HG03442 (cell line): Measurements from ENCODE around the gene ODAD3.
A peak's percentile ranks its signal among the peaks of the same experiment; 100 is the strongest.
"Not testable (repeated sequence)": the region's sequence is repeated elsewhere in the genome, so short reads cannot be mapped to it uniquely, and the experiment has no call there.

Source experiments
- ATAC-seq: cut with Tn5 transposase; IDR thresholded peaks from one replicate; pipeline ENCODE4 v1.9.1; 2021; ENCODE audit warnings: mild to moderate bottlenecking, moderate library complexity; ENCODE audit not compliant: unreplicated experiment

ODAD3 gene

DNA sequence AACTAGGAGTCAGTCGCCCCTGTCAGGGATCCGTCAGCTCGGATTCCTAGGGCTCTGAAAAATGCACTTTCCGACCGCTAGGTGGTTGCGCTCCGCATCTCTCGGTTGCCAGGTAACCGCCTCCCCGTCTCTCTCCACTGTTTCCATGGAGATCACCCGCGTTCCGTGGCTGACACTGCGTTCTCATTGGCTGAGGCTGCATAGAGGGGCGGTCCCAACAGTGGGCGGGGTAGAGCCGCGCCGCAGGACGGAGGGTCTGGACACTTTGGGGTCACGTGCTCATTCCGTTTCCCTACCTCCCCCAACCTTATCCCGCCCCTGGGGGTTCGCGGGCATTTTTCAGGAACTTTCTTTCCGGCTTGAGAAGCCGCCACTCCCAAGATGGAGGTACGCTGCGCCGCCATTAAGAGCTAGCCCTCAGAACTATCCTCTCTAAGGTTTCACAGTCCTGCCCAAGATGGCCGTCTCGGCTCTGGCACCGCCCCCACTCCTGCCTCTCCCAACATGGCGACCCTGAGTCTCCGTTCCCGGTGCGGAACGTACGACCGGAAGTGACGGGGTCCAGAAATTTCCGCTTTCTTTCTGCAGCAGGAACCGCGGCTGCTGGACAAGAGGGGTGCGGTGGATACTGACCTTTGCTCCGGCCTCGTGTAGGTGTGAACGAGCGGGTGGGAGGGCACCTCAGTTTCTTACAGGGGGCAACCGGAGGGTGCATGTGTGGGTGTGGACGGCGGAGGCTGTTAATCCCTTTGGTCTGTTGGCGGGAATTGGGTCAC is at the start of gene ODAD3, which contains the start of gene PRKCSH:
ODAD3 (minus strand) TSS at position 65 of the 776 bp plus-strand sequence. CDS start 105 bp downstream, outside the sequence.
PRKCSH (plus strand) TSS at position 579 of the 776 bp plus-strand sequence. CDS start 483 bp downstream, outside the sequence.
- ATAC-seq, result peak; percentile 86

DNA sequence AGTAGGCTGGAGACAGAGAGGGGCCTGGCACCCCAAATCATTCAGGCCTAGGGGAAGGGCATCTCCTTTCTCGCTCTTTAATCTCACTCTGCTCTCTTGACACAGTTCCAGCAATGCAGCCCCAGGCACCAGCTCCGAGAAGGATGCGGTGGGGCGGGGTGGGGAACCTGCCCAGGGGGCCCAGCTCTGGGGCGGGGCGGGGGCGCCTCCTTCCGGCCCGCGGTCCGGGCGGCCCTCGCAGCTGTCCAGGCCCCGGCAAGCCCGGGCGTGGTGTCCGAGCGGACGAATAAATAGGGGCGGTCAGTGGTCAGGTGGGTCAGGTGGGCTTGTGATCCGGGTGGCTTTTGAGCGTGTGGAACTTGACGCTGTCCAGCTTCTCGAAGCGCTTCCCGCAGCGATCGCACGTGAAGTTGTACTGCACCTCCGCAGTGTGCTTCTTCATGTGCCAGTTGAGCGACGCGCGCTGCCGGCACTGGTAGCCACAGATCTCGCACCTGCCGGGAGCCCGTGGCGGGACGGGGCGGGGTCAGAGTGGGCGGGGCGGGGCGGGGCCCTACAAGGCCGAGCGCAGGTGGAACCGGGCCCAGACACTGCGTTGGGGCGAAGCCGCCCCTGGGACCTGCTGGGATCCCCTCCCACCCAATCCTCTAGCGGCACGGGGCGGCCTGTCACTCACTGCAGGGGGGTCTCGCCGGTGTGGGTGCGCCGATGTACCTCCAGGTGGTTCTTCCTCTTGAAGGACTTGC is 48.6 kb upstream of the ODAD3 start:
- ATAC-seq, result no peak

- peak; percentile 55 for ATAC-seq
Measured at GRCh38 chr19:11482384-11483050, 47.6 kb upstream of the ODAD3 start.

DNA sequence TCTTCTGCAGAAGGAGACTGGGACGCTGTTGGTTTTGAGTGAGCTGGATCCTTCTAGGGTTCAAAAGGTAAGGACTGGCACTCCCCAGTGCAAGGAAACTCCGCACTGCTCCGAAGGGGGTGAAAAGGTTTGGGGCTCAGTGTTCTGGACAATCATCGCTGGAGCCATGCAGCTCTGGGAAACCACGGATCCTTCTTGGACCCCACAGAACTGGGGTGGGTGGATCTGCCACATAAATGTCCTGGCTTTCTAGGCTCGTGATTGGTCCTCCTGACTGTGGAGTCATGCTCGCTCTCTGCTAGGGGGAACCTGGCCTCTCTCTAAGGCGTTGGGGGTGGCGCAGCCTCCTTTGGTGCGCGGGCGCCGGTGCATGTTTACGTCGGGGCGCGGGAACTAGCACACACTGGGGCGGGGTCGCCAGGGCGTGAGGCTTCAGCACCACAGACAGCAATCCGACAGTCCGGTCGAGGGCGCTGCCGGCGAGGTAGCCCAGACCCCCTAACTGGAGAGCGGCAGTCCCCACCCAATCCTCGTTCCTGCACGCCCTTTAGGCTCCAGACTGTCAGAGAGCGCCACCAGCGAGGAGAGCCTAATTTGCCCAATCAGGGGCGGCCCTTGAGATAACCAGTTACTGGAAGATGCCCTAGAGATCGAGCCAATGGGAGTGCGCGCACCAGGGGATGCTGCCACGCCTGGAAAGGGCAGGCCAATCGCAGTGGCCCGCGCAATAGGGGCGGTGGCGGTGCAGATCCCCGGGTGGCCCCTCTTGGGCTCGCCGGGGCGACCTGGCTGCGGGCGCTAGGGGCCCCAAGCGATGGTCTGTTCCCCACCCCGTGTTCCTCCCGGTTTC is 46.8 kb upstream of the ODAD3 start:
- peak; percentile 63 for ATAC-seq

DNA sequence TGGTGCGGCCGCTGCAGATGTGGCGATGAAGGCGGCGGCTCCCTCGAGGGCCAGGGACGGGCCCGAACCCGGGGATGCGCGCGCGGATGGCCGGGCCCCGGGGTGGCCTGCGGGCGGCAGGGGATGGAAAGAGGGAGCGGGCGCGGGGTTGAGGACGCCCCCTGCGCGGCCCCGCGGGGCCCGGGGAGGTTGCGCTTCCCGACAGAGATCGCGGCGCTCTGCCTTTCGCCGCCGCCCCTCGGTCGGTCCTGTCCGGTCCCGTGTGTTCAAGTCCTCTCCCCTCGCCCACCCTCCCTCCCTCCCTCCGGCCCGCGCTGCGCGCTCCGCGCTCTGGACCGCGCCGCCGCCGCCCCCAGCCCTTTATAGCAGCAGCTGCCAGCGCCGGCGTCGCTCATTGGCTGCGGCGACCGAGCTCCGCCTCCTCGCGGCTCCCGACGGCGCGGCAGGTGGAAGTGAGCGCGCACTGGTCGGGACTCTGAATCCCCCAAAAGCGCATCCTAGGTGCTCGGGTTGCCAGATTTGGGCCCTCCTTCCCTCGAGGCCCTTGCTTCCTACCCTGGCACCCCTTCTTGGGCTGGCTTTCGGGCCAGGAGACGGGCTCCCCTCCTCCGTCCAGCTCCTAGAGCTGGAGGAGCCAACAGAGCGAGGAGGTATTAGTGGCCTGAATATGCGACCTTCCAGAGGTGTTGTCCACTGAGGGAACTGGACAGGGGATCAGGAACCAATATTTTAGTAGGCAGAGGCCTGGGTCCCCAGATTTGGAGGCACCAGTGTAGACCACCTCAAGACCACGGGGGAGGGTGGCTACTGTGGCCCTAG is 46.0 kb upstream of the ODAD3 start, which contains the start of gene ELAVL3:
ELAVL3 (minus strand) TSS at position 332 of the 819 bp plus-strand sequence. CDS start 438 bp downstream, outside the sequence.
- ATAC-seq, result no peak

- no peak for ATAC-seq
Measured at GRCh38 chr19:11479898-11480714, 45.2 kb upstream of the ODAD3 start.

GRCh38 chr19:11479090-11479897 is 44.4 kb upstream of the ODAD3 start:
- no peak for ATAC-seq

GRCh38 chr19:11478167-11479089 is 43.5 kb upstream of the ODAD3 start:
- no peak for ATAC-seq

DNA sequence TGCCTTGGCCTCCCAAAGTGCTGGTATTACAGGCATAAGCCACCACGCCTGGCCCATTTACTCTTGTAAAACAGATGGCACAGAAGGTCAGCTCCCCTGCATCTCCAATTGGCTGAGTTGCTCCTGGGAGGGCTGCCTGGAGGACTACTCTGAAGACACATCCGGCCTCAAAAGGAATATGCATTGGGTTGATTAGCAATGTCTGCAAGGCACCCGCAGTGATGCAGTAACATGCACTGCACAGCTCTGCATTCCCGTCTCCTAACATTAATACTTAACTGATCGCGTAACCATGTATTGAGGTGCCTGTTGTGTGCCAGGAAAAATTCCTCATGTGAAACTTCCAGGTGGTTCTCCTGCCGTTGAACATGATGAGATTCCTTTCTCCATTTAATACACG is 40.9 kb upstream of the ODAD3 start:
- ATAC-seq, result no peak

- ATAC-seq, result not testable (repeated sequence)
Measured at GRCh38 chr19:11475343-11475742, 40.4 kb upstream of the ODAD3 start.

- no peak for ATAC-seq
Measured at GRCh38 chr19:11473725-11474124, 38.8 kb upstream of the ODAD3 start.

GRCh38 chr19:11468266-11468845 is 33.4 kb upstream of the ODAD3 start:
- not testable (repeated sequence) for ATAC-seq

DNA sequence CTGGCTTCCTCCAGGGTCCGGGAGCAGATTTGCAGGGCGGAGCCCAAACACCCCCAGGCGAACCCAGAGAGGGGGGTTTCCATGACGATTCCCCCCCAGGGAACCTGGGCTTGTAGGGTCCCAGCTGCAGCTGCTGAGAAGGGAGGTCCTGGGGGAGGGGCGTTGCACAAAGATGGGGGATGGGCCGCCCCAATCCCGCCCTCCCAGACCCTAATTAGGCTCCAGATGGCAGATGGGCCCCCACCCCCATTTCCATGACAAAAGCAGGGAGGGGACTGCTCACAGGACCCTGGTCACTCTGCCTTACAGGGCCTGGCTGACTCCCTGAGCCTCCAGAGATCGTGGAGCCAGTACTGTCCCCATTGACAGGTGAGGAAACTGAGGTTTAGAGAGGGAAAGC is 30.7 kb upstream of the ODAD3 start:
- no peak for ATAC-seq

DNA sequence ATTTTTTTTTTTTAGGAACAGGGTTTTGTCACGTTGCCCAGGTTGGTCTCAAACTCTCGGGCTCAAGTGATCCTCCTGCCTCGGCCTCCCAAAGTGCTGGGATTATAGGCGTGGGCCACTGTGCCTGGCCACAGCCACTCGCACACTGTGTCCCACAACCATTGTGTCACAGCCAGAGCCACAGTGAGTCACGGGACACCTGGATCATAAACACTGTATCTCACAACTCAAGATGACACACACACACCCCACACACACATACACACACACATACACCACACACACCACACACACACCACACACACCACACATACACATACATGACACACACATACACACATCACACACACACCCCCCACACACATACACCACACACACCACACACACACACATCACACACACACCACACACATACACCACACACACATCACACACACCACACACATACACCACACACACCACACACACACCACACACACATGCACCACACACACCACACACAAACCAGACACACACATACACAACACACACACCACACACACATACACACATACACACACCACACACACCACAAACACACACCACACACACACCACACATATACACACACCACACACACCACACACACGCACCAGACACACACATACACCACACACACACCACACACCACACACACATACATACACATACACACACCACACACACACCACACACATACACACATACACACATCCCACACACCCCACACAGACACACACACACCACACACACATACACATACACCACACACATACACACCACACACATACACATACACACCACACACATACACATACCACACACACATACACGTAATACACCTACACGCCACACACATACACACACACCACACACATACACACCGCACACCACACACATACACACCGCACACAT is 29.7 kb upstream of the ODAD3 start:
- no peak for ATAC-seq

GRCh38 chr19:11463391-11463790 is 28.5 kb upstream of the ODAD3 start:
- no peak for ATAC-seq
